ENCODE measurements around the gene ARL16. TPM values are rescaled to one million over a fixed set of nuclear protein-coding genes. Genes with fewer than 3 reads are reported as not detected.

Gene ARL16
- total RNA-seq, 3 donors from 2014 or later, result 34.9 to 44.2 (median 37.5) TPM

DNA sequence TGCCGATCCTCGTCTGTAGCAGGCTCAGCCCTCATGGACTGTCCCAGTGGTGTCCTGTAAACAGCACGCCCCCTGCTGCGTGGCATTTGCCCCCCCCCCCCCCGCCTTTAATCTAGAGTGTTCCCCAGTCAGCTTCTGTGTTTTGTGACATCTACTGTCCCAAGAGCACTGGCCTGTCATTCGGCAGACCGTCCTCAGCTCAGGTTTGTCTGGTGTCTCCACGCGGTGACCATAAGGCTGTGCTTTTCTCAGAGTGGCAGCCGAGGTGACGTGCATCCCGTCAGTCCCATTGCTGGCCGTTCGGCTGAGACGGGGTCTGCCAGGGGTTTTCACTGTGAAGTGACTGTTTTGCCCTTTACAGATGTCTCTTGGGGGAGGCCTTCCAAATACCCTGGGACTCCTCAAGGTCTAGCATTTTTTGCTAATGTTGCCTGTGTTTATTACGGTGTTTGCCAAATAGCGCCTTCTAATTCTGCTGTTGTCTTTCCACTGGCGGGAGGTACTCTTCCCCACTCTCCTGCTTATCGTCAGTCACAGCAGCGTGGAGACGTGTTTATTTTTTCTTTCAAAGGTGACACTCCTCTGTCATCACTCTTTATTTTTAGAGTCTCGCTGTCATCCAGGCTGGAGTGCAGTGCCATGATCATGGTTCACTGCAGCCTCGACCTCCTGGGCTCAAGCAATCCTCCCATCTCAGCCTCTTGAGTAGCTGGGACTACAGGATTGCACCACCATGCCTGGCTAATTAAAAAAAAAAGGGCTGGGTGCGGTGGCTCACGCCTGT, 13.9 kb upstream of the ARL16 start:
- H3K9me3 ChIP-seq, result no peaks in the 10 kb centered on the region
- no peak for DNase-seq (ENCODE audit: low spot score in 2 of 2)
- H3K36me3 ChIP-seq, result peaks cover 6% of the 10 kb centered on the region
- H3K27me3 ChIP-seq, result no peaks in the 10 kb centered on the region
- no peak overlapping the region for H3K27ac ChIP-seq
- H3K4me3 ChIP-seq, result no peak overlapping the region
- H3K4me1 ChIP-seq, result peaks cover 10 to 13% of the 10 kb centered on the region in 2 donors
- TF ChIP-seq, protein P1, sequence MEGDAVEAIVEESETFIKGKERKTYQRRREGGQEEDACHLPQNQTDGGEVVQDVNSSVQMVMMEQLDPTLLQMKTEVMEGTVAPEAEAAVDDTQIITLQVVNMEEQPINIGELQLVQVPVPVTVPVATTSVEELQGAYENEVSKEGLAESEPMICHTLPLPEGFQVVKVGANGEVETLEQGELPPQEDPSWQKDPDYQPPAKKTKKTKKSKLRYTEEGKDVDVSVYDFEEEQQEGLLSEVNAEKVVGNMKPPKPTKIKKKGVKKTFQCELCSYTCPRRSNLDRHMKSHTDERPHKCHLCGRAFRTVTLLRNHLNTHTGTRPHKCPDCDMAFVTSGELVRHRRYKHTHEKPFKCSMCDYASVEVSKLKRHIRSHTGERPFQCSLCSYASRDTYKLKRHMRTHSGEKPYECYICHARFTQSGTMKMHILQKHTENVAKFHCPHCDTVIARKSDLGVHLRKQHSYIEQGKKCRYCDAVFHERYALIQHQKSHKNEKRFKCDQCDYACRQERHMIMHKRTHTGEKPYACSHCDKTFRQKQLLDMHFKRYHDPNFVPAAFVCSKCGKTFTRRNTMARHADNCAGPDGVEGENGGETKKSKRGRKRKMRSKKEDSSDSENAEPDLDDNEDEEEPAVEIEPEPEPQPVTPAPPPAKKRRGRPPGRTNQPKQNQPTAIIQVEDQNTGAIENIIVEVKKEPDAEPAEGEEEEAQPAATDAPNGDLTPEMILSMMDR (IDR thresholded peaks at IDR 0.05), result no peak
- TF ChIP-seq POLR2AphosphoS5 (IDR thresholded peaks at IDR 0.05) (no peak), POLR2A (IDR thresholded peaks at IDR 0.05) (no peak)
- intact Hi-C loops (cut with DNase I; ENCODE audit: low total_unique reads), result no loop called here

- Histone ChIP-seq H3K9me3 (no peaks in the 10 kb centered on the region), H3K27me3 (no peaks in the 10 kb centered on the region), H3K36me3 (peaks cover 12% of the 10 kb centered on the region), H3K4me1 (peaks cover 2 to 3% of the 10 kb centered on the region in 2 donors), H3K4me3 (no peak overlapping the region), H3K27ac (no peak overlapping the region)
- TF ChIP-seq, protein P1 (IDR thresholded peaks at IDR 0.05), result no peak
- TF ChIP-seq POLR2AphosphoS5 (IDR thresholded peaks at IDR 0.05) (no peak), POLR2A (IDR thresholded peaks at IDR 0.05) (no peak)
- DNase-seq (ENCODE audit: low spot score in 2 of 2), result no peak
- intact Hi-C loops (cut with DNase I; ENCODE audit: low total_unique reads), result no loop called here
Measured at GRCh38 chr17:81696218-81696941, 12.8 kb upstream of the ARL16 start.

GRCh38 chr17:81695801-81696200, 12.2 kb upstream of the ARL16 start:
- TF ChIP-seq POLR2AphosphoS5 (IDR thresholded peaks at IDR 0.05) (no peak), POLR2A (IDR thresholded peaks at IDR 0.05) (no peak)
- TF ChIP-seq, protein P1 (IDR thresholded peaks at IDR 0.05), result no peak
- H3K27ac ChIP-seq, result no peak overlapping the region
- H3K36me3 ChIP-seq, result peaks cover 12% of the 10 kb centered on the region
- no peak for DNase-seq (ENCODE audit: low spot score in 2 of 2)
- no peaks in the 10 kb centered on the region for H3K4me1 ChIP-seq
- no peak overlapping the region for H3K4me3 ChIP-seq
- intact Hi-C loops (cut with DNase I; ENCODE audit: low total_unique reads), result no loop called here
- no peaks in the 10 kb centered on the region for H3K27me3 ChIP-seq
- no peaks in the 10 kb centered on the region for H3K9me3 ChIP-seq

- TF ChIP-seq POLR2A (IDR thresholded peaks at IDR 0.05) (no peak), POLR2AphosphoS5 (IDR thresholded peaks at IDR 0.05) (no peak)
- TF ChIP-seq, protein P1 (IDR thresholded peaks at IDR 0.05), result no peak
Measured at GRCh38 chr17:81695211-81695610, 11.6 kb upstream of the ARL16 start.

GRCh38 chr17:81694810-81695209, 11.2 kb upstream of the ARL16 start:
- Histone ChIP-seq H3K27me3 (no peaks in the 10 kb centered on the region), H3K4me3 (no peak overlapping the region), H3K36me3 (peaks cover 12% of the 10 kb centered on the region), H3K27ac (no peak overlapping the region), H3K4me1 (no peaks in the 10 kb centered on the region), H3K9me3 (no peaks in the 10 kb centered on the region)
- DNase-seq (ENCODE audit: low spot score in 2 of 2), result no peak
- intact Hi-C loops (cut with DNase I; ENCODE audit: low total_unique reads), result no loop called here
- TF ChIP-seq, protein P1 (IDR thresholded peaks at IDR 0.05), result no peak
- TF ChIP-seq POLR2AphosphoS5 (IDR thresholded peaks at IDR 0.05) (no peak), POLR2A (IDR thresholded peaks at IDR 0.05) (no peak)

More at GRCh38 chr17:81695211-81695610, 11.6 kb upstream of the ARL16 start:
- intact Hi-C loops (cut with DNase I; ENCODE audit: low total_unique reads), result no loop called here
- no peak overlapping the region for H3K27ac ChIP-seq
- H3K9me3 ChIP-seq, result no peaks in the 10 kb centered on the region
- H3K27me3 ChIP-seq, result no peaks in the 10 kb centered on the region
- no peak overlapping the region for H3K4me3 ChIP-seq
- no peak for DNase-seq (ENCODE audit: low spot score in 2 of 2)
- peaks cover 12% of the 10 kb centered on the region for H3K36me3 ChIP-seq
- no peaks in the 10 kb centered on the region for H3K4me1 ChIP-seq
